LoVo (cell line): ENCODE data around the gene ATP13A4.
"Not testable (repeated sequence)": the region's sequence is repeated elsewhere in the genome, so short reads cannot be mapped to it uniquely, and the experiment has no call there.

Experiments used
- DNase-seq: peaks from one replicate; pipeline ENCODE4 v3.0.0-alpha.2; 2016; ENCODE audit warnings: low spot score

Gene ATP13A4

GRCh38 chr3:193560870-193561269, 6.2 kb upstream of the ATP13A4 start:
- no peak for DNase-seq

- no peak for DNase-seq
Measured at GRCh38 chr3:193560091-193560490, 5.4 kb upstream of the ATP13A4 start.

DNA sequence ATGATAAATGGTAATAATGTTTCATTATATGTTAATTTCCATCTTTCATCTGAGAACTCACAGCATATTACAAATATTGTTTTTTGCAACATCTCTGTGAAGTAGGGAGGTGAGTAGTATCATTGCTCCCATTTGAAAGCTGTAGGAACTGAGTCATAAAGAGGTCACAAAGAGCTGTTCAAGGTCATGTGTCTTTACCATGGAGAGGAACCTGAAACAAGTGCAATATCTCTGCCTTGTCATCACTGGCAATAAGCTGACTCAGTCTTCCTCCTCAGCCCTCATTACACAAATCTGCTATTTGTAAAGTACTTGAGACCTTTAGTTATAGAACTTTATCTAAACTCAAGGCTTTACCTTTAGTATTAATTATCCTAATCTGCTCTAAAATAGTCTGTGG, 4.4 kb upstream of the ATP13A4 start:
- no peak for DNase-seq

DNA sequence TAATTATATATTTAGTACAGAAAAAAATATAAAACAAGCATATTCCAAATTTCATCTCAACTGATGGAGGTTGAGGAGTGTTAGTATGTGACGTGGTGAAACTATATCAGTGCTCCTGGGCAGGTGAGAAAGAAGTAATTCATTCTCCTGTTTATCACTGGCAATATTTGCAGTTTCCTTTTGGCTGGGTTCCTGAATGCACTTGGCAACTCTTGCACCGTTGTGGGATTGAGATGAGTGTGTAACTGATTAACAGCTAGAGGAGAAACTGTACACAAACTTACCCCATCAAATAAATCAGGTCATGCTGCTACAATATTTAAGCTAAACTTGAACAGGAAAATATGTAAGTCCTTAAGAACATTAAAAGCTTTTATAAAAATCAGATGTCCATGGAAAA, 2.1 kb upstream of the ATP13A4 start:
- DNase-seq, result no peak

- no peak for DNase-seq
Measured at GRCh38 chr3:193553586-193553985, 1.1 kb downstream of the ATP13A4 start.

- no peak for DNase-seq
Measured at GRCh38 chr3:193552923-193553322, 1.8 kb downstream of the ATP13A4 start.

DNA sequence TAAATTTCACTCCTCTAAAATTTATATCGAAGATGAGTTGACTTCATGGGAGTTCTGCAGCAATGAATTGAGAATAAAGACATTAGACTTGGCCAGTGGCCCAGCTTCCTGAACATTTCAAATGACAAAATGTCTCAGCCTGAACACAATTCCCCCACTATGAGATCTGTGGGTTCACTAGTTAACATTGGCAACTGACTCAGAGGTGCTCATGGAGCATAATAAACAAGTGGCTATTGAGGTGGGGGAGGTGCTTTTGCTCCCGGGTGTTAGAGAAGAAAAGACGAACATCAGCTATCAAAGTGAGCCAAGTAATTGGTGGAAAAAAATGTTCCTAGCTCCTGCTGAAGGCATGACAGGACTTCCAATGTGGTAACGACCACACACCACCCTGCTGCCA, 6.3 kb downstream of the ATP13A4 start:
- DNase-seq, result no peak

DNA sequence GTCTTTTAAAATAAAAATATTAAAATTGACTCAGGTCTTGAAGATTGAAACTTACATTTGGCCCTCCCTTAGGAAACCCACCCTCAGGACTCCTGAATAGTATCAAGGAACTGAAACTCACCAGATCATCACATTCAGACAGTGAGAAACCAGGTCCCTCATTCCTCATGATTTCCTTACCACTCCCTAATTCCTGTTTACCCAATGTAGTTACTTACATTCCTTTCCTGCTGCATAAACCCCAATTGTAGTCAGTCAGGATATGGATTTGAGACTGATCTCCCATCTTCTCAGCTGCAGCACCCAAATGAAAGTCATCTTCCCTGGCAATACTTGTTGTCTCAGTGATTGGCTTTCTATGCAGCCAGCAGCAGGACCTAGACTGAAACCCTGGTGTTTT, 8.6 kb downstream of the ATP13A4 start:
- DNase-seq, result no peak

DNA sequence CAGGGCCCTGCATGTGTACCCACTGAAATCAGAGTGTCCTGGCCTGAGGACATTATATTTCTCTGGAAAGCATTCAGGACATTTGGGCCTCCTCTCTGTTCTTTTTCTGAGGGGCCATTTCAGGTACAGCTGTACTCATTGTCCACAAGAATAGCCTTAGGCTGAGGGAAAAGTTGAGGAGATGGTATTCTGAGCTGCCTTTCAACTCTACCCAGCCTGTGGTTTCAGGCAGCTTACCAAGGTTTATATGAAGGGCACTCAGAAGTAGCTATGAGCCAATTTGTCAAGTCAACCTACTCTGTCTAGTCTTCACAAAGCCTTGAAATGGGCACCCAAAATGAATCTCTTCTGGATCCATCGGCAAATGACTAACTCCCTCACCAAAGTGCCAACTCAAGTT, 9.4 kb downstream of the ATP13A4 start:
- no peak for DNase-seq

DNA sequence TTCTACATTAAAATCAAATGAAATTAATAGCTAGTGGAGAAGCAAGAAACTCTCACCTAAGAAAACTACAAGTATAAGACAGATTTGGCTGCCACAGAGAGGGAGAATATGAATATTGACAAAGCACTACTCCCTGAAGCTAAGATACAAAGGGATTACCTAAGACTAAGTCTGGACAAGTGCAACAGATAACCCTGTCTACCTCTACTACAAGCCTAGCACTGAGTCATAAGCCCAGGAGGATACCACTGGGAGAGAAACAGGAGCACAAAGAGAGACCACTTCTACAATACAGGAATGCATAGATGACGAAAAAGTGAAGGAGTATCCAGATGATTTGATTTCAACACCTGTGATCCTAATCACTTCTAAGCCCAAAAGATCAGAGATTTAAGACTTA, 10.4 kb downstream of the ATP13A4 start:
- no peak for DNase-seq

DNA sequence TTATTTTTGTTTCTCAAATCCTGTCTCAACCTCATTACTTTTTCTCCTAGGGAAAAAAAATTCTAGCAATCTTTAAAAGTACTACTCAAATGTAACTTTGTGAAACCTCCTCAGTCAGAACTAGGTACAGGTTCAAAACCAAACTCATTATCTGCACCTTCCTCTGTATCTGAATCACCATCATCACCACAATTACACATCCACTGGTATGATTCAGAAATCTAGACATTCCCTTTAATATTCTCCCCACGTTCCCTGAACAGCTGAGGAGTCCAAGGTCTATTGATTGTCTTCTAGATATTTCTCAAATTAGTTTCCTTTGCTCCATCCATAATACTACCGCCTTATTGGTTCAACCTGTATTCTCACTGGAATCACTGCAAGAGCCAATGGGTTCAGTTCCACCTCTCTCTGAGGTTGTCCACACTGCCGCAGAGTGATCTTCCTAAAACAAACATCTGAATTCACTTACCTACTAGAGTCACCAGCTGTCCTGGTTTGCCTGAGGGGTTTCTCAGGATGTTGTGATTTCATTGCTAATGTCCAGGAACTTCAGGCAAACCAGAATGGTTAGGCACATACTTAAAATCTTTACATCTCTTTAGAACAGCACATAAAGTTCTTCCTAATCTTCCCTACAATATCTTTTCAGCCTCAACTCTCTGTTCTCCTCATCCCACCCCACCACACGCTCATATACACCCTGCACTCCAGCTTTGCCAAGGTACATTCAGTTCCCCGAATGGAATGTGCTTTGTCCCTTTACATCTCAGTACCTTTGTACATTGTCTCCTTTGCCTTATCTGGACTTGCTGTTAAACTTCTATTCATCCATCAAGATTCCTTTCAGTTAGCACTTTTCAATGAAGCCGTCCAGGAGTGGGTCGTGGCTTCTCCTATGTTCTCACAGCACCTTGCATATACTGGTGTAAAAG, 24.2 kb downstream of the ATP13A4 start:
- no peak for DNase-seq

- DNase-seq, result not testable (repeated sequence)
Measured at GRCh38 chr3:193526085-193526484, 28.6 kb downstream of the ATP13A4 start.

DNA sequence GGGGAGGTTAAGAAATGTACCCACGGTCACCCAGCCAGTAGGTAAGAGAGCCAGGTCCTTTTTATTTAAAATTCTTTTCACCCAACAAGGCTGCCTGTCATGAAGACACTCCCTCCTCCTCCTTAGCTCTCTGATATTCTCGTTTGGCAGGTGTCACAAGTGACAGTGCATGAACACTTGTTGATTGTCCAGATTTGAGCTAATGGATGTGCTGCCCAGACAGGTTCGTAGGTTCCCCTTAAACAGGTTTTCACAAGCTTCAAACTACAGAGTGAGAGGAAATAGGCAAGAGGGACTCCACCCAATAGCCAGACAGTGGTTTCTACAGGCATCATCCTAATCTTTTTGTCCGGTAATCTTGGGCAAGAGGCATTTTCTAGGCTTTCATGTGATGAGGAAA, 32.2 kb downstream of the ATP13A4 start:
- no peak for DNase-seq

DNA sequence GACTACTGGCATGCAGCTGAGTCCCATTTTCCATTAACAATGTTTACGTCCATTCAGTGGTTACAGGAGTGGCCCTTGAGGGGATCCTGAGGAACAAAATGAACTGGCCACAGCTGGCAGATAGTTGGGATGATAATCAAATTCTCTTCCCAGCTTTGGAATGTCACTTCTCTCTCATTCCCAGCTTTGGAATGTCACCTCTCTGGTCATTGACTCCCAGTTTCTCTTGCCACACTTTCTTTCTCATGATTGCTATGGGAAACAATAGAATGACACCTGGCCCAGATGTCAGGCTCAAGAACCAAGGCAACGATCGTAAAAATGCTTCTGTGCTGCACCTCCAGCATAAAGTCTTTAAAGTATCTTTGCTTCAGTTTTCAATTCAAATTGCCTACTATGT, 34.0 kb downstream of the ATP13A4 start:
- DNase-seq, result no peak

GRCh38 chr3:193515966-193516365, 38.7 kb downstream of the ATP13A4 start:
- no peak for DNase-seq

GRCh38 chr3:193510154-193510553, 44.5 kb downstream of the ATP13A4 start:
- DNase-seq, result no peak

DNA sequence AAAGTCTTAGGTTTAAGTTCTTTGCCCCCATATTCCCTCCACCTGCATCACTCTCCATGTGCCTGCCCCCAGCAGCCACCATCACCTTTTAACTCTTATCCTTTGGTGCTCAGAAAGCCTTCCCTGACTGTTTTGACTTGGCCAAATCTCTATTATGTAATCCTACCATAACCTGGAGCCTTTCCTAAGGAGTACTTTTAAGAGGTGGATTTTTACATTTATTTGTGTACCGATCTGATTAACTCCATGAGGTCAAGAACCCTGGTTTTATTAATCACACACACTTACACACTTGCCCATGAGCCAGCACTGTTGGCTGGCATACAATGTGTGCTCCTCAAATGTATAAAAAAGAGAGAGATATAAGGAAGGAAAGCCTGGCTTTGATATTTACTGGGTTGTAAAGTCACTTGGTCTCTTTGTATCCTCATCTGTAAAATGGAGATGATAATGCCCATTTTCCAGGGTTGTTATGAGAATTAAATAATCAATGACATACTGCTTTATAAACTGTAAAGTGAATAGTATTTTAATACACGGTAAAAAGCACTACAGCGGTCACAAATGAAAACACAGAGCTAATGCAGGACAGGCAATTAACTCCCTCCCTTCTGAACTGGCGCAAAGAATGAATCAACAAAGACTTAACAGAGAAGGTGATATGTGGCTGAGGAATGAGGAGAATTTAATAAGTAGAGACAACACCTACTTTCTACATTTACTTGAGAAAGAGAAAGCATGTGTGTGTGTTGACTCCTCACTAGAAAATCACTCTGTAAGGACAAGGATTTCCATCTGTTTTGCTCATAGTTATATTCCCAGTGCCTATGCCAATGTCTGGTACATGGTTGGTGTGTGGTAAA, 45.4 kb downstream of the ATP13A4 start:
- no peak for DNase-seq

GRCh38 chr3:193508108-193508507, 46.6 kb downstream of the ATP13A4 start:
- no peak for DNase-seq

GRCh38 chr3:193507566-193507965, 47.1 kb downstream of the ATP13A4 start:
- DNase-seq, result no peak

DNA sequence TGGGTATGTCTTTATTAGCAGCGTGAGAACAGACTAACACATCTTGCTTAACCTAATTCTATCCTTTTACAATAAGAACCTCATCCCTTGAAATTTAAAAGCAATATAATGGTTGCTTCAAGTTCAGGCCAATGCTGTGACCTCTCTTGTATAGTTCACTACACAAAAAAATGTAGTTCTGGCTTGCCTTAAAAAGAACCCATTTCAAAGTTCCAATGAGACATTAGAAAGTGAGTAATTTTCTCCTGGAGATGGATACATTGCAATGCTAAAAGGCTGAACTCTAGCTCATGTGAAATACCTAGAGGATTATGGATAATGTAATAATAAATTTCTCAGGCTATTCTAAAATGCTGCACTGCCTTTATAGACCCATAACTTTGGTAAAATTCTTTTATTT, 47.8 kb downstream of the ATP13A4 start:
- no peak for DNase-seq

DNA sequence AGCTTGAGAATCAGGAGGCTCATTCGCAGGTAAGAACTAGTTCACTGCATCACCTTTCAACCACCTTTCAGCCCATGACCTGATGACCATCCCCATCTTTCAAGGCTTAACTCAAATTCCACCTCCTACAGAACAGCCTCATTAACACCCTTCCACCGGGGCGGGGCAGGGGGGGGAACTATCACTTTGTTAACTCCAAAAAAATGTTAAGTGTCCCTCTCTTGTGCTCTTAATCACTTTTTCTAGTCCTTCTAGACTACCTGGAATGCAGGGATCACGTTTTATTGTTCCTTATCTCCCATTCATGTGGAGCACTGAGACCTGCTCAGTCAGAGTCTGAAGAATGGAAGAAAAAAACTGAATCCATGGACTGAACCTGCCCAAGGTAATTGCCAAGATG, 51.8 kb downstream of the ATP13A4 start:
- no peak for DNase-seq

- no peak for DNase-seq
Measured at GRCh38 chr3:193499801-193500485, 54.8 kb downstream of the ATP13A4 start.
